ENCODE results near the gene FAF1.

The FAF1 gene

GRCh38 chr1:50693829-50694228 lies 266.2 kb downstream of the FAF1 start:
- no peak for DNase-seq

GRCh38 chr1:50684185-50684584 lies 275.9 kb downstream of the FAF1 start:
- no peak for DNase-seq

GRCh38 chr1:50681931-50682330 lies 278.1 kb downstream of the FAF1 start:
- no peak for DNase-seq

- no peak for DNase-seq
Observed at GRCh38 chr1:50667710-50668356, 292.2 kb downstream of the FAF1 start.

- no peak for DNase-seq
Observed at GRCh38 chr1:50667272-50667671, 292.8 kb downstream of the FAF1 start.

- no peak for DNase-seq
Observed at GRCh38 chr1:50666849-50667248, 293.2 kb downstream of the FAF1 start.

GRCh38 chr1:50665413-50665812 lies 294.7 kb downstream of the FAF1 start:
- DNase-seq, result no peak

- DNase-seq, result no peak
Observed at GRCh38 chr1:50661626-50662025, 298.4 kb downstream of the FAF1 start.

GRCh38 chr1:50659107-50659662 lies 300.9 kb downstream of the FAF1 start:
- DNase-seq, result no peak

GRCh38 chr1:50658459-50659076 lies 301.5 kb downstream of the FAF1 start:
- no peak for DNase-seq

- no peak for DNase-seq
Observed at GRCh38 chr1:50656931-50657330, 303.1 kb downstream of the FAF1 start.

GRCh38 chr1:50651476-50652263 lies 308.4 kb downstream of the FAF1 start:
- DNase-seq, result no peak

GRCh38 chr1:50646526-50646925 lies 313.5 kb downstream of the FAF1 start:
- no peak for DNase-seq

GRCh38 chr1:50645139-50645538 lies 314.9 kb downstream of the FAF1 start:
- DNase-seq, result no peak

GRCh38 chr1:50644447-50645105 lies 315.5 kb downstream of the FAF1 start:
- DNase-seq, result no peak

GRCh38 chr1:50637460-50637859 lies 322.6 kb downstream of the FAF1 start:
- no peak for DNase-seq

GRCh38 chr1:50634251-50634650 lies 325.8 kb downstream of the FAF1 start:
- DNase-seq, result no peak

GRCh38 chr1:50633465-50633864 lies 326.6 kb downstream of the FAF1 start:
- DNase-seq, result no peak

GRCh38 chr1:50631161-50631560 lies 328.9 kb downstream of the FAF1 start:
- no peak for DNase-seq

GRCh38 chr1:50622259-50622658 lies 337.8 kb downstream of the FAF1 start:
- DNase-seq, result no peak

GRCh38 chr1:50620680-50621329 lies 339.3 kb downstream of the FAF1 start:
- DNase-seq, result no peak

GRCh38 chr1:50615036-50615750 lies 344.9 kb downstream of the FAF1 start:
- DNase-seq, result no peak

Measured in inflammatory macrophage treated with lipopolysaccharide for 1 hour (primary cell).